ENCODE data around the gene MLC1. TPM values are rescaled to one million over a fixed set of nuclear protein-coding genes. Genes with fewer than 3 reads are reported as not detected.

The MLC1 gene
- polyA plus RNA-seq, 1 donor (not counting 4 experiments of a cell fraction or from before 2014, with no cell fraction given): not detected

GRCh38 chr22:50074056-50074455 is 11.2 kb downstream of the MLC1 start:
- dilution Hi-C loops (cut with MboI; ENCODE audit: extremely low pct_ligation_motif_present, low sequenced_read_pairs): no loop called here
- no peak for FAIRE-seq
- no peaks in the 10 kb centered on the region for H3K9me1 ChIP-seq (ENCODE audit: control insufficient read depth, extremely low read depth, insufficient read depth, low read length)
- H3K9me3 ChIP-seq (ENCODE audit: control insufficient read depth, low read depth, low read length): no peaks in the 10 kb centered on the region
- H3K36me3 ChIP-seq (ENCODE audit: control insufficient read depth in 2 of 2, extremely low read depth in 1 of 2, insufficient read depth in 2 of 2, low read length in 2 of 2): no peaks in the 10 kb centered on the region
- H3K4me1 ChIP-seq (ENCODE audit: control insufficient read depth, extremely low read depth, insufficient read depth, low read length): no peaks in the 10 kb centered on the region
- no peaks in the 10 kb centered on the region for H3K79me2 ChIP-seq (ENCODE audit: control insufficient read depth, insufficient read depth, low read length)
- no peak overlapping the region for H2AFZ ChIP-seq (ENCODE audit: control insufficient read depth, low read length)
- no peak for TF ChIP-seq EZH2 (IDR thresholded peaks at IDR 0.05; ENCODE audit: low read length)
- TF ChIP-seq, protein P1, sequence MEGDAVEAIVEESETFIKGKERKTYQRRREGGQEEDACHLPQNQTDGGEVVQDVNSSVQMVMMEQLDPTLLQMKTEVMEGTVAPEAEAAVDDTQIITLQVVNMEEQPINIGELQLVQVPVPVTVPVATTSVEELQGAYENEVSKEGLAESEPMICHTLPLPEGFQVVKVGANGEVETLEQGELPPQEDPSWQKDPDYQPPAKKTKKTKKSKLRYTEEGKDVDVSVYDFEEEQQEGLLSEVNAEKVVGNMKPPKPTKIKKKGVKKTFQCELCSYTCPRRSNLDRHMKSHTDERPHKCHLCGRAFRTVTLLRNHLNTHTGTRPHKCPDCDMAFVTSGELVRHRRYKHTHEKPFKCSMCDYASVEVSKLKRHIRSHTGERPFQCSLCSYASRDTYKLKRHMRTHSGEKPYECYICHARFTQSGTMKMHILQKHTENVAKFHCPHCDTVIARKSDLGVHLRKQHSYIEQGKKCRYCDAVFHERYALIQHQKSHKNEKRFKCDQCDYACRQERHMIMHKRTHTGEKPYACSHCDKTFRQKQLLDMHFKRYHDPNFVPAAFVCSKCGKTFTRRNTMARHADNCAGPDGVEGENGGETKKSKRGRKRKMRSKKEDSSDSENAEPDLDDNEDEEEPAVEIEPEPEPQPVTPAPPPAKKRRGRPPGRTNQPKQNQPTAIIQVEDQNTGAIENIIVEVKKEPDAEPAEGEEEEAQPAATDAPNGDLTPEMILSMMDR (optimal IDR thresholded peaks at IDR 0.05 in 1 of 3, IDR thresholded peaks at IDR 0.05 in 1 of 3, conservative IDR thresholded peaks at IDR 0.05 in 1 of 3; ENCODE audit: extremely low read depth in 1 of 3, insufficient read depth in 2 of 3, low read length in 3 of 3): no peak
- H3K4me2 ChIP-seq (ENCODE audit: control insufficient read depth, extremely low read depth, insufficient read depth, low read depth, low read length): no peak overlapping the region
- no peak overlapping the region for H3K4me3 ChIP-seq (ENCODE audit: control insufficient read depth in 2 of 3, extremely low read depth in 1 of 3, insufficient read depth in 2 of 3, low read depth in 1 of 3, low read length in 3 of 3)
- no peak for DNase-seq (ENCODE audit: low read depth, low spot score)
- no peak overlapping the region for H3K9ac ChIP-seq (ENCODE audit: control insufficient read depth, extremely low read depth, insufficient read depth, low read length)
- H3K27ac ChIP-seq (ENCODE audit: control insufficient read depth, insufficient read depth, low read length): no peak overlapping the region
- H3K27me3 ChIP-seq (ENCODE audit: control insufficient read depth, extremely low read depth, insufficient read depth, low read length): peaks cover 11% of the 10 kb centered on the region
- no peaks in the 10 kb centered on the region for H4K20me1 ChIP-seq (ENCODE audit: control insufficient read depth, extremely low read depth, insufficient read depth, low read length)

DNA sequence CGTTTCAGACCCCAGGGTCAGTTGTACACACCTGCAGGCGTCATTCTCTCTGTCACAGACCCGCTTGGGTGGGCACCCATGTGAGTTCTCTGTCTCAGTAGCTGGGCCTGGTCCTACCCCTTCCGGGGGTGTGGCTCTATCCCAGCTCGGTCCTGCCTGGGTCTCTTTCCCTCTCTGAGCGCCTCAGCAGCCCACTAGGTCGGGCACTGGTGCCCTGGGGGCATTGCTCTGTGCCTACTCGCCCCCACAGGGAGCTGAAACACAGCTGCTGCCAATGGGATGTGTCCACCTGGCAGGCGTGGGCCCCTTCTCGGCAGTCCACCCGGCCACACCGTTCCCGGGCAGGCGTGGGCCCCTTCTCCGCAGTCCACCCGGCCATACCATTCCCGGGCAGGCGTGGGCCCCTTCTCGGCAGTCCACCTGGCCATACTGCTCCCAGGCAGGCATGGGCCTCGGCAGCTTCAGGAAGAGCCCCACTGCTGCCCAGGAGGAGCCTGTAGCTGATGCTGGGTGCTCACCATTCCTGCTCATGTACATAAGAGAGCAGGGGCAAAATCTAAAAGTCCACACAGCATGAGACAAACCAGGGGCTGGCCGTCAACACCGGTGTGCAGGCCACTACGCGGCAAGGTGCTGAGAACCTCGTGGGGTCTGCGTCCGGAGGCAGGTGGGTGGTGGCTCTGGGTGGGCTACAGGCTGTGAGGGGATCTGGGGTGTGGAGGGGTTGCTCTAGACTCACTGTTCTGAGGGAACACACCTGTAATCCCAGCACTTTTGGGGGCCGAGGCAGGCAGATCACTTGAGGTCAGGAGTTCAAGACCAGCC is 12.3 kb downstream of the MLC1 start:
- Histone ChIP-seq H3K4me3 (ENCODE audit: control insufficient read depth in 2 of 3, extremely low read depth in 1 of 3, insufficient read depth in 2 of 3, low read depth in 1 of 3, low read length in 3 of 3) (no peak overlapping the region), H3K27ac (ENCODE audit: control insufficient read depth, insufficient read depth, low read length) (no peak overlapping the region), H3K4me1 (ENCODE audit: control insufficient read depth, extremely low read depth, insufficient read depth, low read length) (no peaks in the 10 kb centered on the region), H4K20me1 (ENCODE audit: control insufficient read depth, extremely low read depth, insufficient read depth, low read length) (no peaks in the 10 kb centered on the region), H3K27me3 (ENCODE audit: control insufficient read depth, extremely low read depth, insufficient read depth, low read length) (peaks cover 11% of the 10 kb centered on the region), H3K4me2 (ENCODE audit: control insufficient read depth, extremely low read depth, insufficient read depth, low read depth, low read length) (no peak overlapping the region), H3K9ac (ENCODE audit: control insufficient read depth, extremely low read depth, insufficient read depth, low read length) (no peak overlapping the region), H2AFZ (ENCODE audit: control insufficient read depth, low read length) (no peak overlapping the region), H3K79me2 (ENCODE audit: control insufficient read depth, insufficient read depth, low read length) (no peaks in the 10 kb centered on the region), H3K9me3 (ENCODE audit: control insufficient read depth, low read depth, low read length) (no peaks in the 10 kb centered on the region), H3K36me3 (ENCODE audit: control insufficient read depth in 2 of 2, extremely low read depth in 1 of 2, insufficient read depth in 2 of 2, low read length in 2 of 2) (no peaks in the 10 kb centered on the region), H3K9me1 (ENCODE audit: control insufficient read depth, extremely low read depth, insufficient read depth, low read length) (no peaks in the 10 kb centered on the region)
- dilution Hi-C loops (cut with MboI; ENCODE audit: extremely low pct_ligation_motif_present, low sequenced_read_pairs): no loop called here
- FAIRE-seq: no peak
- TF ChIP-seq, protein P1 (optimal IDR thresholded peaks at IDR 0.05 in 1 of 3, IDR thresholded peaks at IDR 0.05 in 1 of 3, conservative IDR thresholded peaks at IDR 0.05 in 1 of 3; ENCODE audit: extremely low read depth in 1 of 3, insufficient read depth in 2 of 3, low read length in 3 of 3): no peak
- no peak for TF ChIP-seq EZH2 (IDR thresholded peaks at IDR 0.05; ENCODE audit: low read length)
- DNase-seq (ENCODE audit: low read depth, low spot score): no peak
